ENCODE results near the gene CCL2.

Gene CCL2

GRCh38 chr17:34275881-34276280 is 20.8 kb downstream of the CCL2 start:
- peak; percentile 2 for DNase-seq

- DNase-seq = no peak
These were observed 21.7 kb downstream of the CCL2 start for GRCh38 chr17:34276826-34277225.

- no peak for DNase-seq
These were observed 28.5 kb downstream of the CCL2 start for GRCh38 chr17:34283571-34283970.

- no peak for DNase-seq
These were observed 30.3 kb downstream of the CCL2 start, which contains the start of gene CCL11 for GRCh38 chr17:34285286-34285792. TSS of gene CCL11 (plus strand) at chr17:34285742. CDS start at chr17:34285809, 67 bp downstream.

- no peak for DNase-seq
These were observed 32.8 kb downstream of the CCL2 start for GRCh38 chr17:34287875-34288274.

- DNase-seq = no peak
These were observed 35.5 kb downstream of the CCL2 start for GRCh38 chr17:34290586-34290985.

- DNase-seq = no peak
These were observed 36.8 kb downstream of the CCL2 start for GRCh38 chr17:34291721-34292348.

- DNase-seq = no peak
These were observed 43.9 kb downstream of the CCL2 start for GRCh38 chr17:34299027-34299426.

GRCh38 chr17:34299956-34300577 is 45.0 kb downstream of the CCL2 start:
- DNase-seq = no peak

- DNase-seq = no peak
These were observed 45.7 kb downstream of the CCL2 start for GRCh38 chr17:34300652-34301370.

GRCh38 chr17:34301986-34302385 is 46.9 kb downstream of the CCL2 start:
- no peak for DNase-seq

GRCh38 chr17:34302636-34303035 is 47.6 kb downstream of the CCL2 start:
- no peak for DNase-seq

- DNase-seq = no peak
These were observed 48.5 kb downstream of the CCL2 start for GRCh38 chr17:34303606-34304005.

- DNase-seq = no peak
These were observed 50.0 kb downstream of the CCL2 start for GRCh38 chr17:34305061-34305460.

GRCh38 chr17:34305606-34306005 is 50.5 kb downstream of the CCL2 start:
- DNase-seq = no peak

GRCh38 chr17:34306466-34306865 is 51.4 kb downstream of the CCL2 start:
- no peak for DNase-seq
